ENCODE data around the gene CFHR2.

Gene CFHR2

GRCh38 chr1:197003132-197003531, 59.6 kb downstream of the CFHR2 start:
- DNase-seq = no peak

DNA sequence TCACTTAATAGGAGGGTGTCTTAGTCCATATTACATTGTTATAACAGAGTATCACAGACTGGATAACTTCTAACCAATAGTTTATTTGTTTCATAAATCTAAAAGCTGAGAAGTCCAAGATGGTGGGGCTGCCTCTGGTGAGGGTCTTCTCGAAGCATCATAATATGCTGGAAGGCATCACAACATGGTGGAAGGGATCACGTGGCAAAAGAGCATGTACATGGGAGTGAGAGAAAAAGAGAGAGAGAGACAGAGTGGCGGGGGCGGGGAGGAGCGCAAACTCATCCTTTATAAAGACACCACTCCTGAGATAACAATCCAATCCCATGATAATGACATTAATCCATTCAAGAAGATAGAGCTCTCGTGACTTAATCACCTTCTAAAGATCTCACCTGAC, 65.3 kb downstream of the CFHR2 start:
- no peak for DNase-seq
